Ovary (tissue), 9 donors: Measurements from ENCODE around the gene TM4SF18. TPM values are rescaled to one million over a fixed set of nuclear protein-coding genes. Genes with fewer than 3 reads are reported as not detected.

Experiments
- DNase-seq, 5 donors: peaks; one replicate each; pipeline ENCODE4 v3.0.0-alpha.2; 2019 to 2020
- H3K27ac ChIP-seq, 2 donors: fragments of 200-600 bp; one replicate each; pipeline versions ENCODE4 v1.5.1 to v1.8.0; 2019 to 2022
- H3K27me3 ChIP-seq: fragments of 200-600 bp; one replicate; pipeline ENCODE4 v1.8.0; 2022
- H3K36me3 ChIP-seq: fragments of 200-600 bp; sonication (generic); one replicate; pipeline ENCODE4 v1.5.1; 2019
- H3K4me1 ChIP-seq: one replicate; pipeline ENCODE4 v1.8.1; 2013; ENCODE audit warnings: mild to moderate bottlenecking, moderate library complexity; ENCODE audit not compliant: insufficient read depth
- H3K4me3 ChIP-seq: fragments of 200-600 bp; sonication (generic); one replicate; pipeline ENCODE4 v1.5.1; 2017
- H3K9me3 ChIP-seq, 2 donors: fragments of 200-600 bp in 1 of 2; sonication (generic) in 1 of 2; one replicate each; pipeline versions ENCODE4 v1.5.1 to v1.8.1; 2013 to 2019; ENCODE audit warnings: mild to moderate bottlenecking in 1 of 2, moderate library complexity in 1 of 2
- CTCF ChIP-seq, 3 donors: fragments of 450-650 bp in 2 of 3; fragments of 200-600 bp in 1 of 3; IDR thresholded peaks; one replicate each; pipeline versions ENCODE4 v1.5.1 to v1.8.0; 2016 to 2022; ENCODE audit warnings: antibody characterized with exemption in 3 of 3, mild to moderate bottlenecking in 1 of 3
- EP300 ChIP-seq: sonication (generic); formaldehyde crosslinking; IDR thresholded peaks from one replicate; pipeline ENCODE4 v1.6.1; 2017; ENCODE audit warnings: antibody characterized with exemption
- POLR2A ChIP-seq: fragments of 450-650 bp; IDR thresholded peaks from one replicate; pipeline ENCODE4 v1.6.1; 2017; ENCODE audit warnings: antibody characterized with exemption, mild to moderate bottlenecking, moderate library complexity
- WGBS, 3 donors: extraction: QIAGEN DNeasy Blood & Tissue Kit in 1 of 3; methylation state at CpG; one replicate each; pipeline versions ENCODE4 v1.1.5 to v1.1.7; 2013 to 2017; 5-methylcytosine and 5-hydroxymethylcytosine counted together
- intact Hi-C, 4 donors: fragments of 100-400 bp; cut with DNase I; formaldehyde crosslinking; loops; one replicate each; pipeline versions ENCODE4 v1.11.0 to v1.15.1; 2022 to 2023
- polyA plus RNA-seq, 2 donors: library from polyadenylated mRNA; stranded (reverse); fragments of 200-250 nt in 1 of 2; fragments of 350-450 nt in 1 of 2; fragmentation: Illumina TruSeq in 1 of 2; extraction: RNeasy Lipid Tissue Mini Kit (QIAGEN cat#74804) in 1 of 2; gene quantifications; one replicate each; pipeline ENCODE4 v1.2.3, GENCODE V29; 2013 to 2014
- total RNA-seq, 7 donors: library from RNA; depleted of rRNA in 2 of 7; stranded (reverse); fragments of >200 nt in 2 of 7; fragmentation: NEBNext Ultra II Directional in 3 of 7; extraction: Animal tissue kit (Norgen Biotek cat#: 25700) in 3 of 7; gene quantifications; one replicate each; pipeline versions ENCODE4 v1.1.0 to v1.2.4, GENCODE V29; 2016 to 2023
- donor health status: DM: no; HTN: no; CAD: no; lungs with moderate emphysema.
- donor health status: DM: no; HTN: no; CAD: no.
- donor health status: Bipolar disorder and iron deficiency.
- donor health status: DM: yes; HTN: yes; CAD: no.
- donor health status: DM: no; HTN: no; CAD: no.
- donor health status: DM: yes; HTN: yes; CAD: no.

TM4SF18 gene
- total and polyA plus RNA-seq, 9 donors: 2.4 to 16.3 (median 4.8) TPM

GRCh38 chr3:149378478-149379309, 45.3 kb upstream of the TM4SF18 start:
- no peaks in the 10 kb centered on the region for H3K9me3 ChIP-seq
- no peak for TF ChIP-seq POLR2A
- no peak for TF ChIP-seq CTCF (IDR thresholded peaks at IDR 0.05)
- no peak for TF ChIP-seq EP300
- no peak overlapping the region for H3K4me3 ChIP-seq
- intact Hi-C loops: no loop called here
- 93 to 96% (median 95%) methylated on average over 9 of the region's 9 CpGs for WGBS, 3 donors
- DNase-seq: no peak
- H3K27me3 ChIP-seq: no peaks in the 10 kb centered on the region
- no peaks in the 10 kb centered on the region for H3K36me3 ChIP-seq
- H3K27ac ChIP-seq: peak overlapping the region in 1 of 2 donors; percentile 36
- H3K4me1 ChIP-seq: peaks cover 8% of the 10 kb centered on the region

GRCh38 chr3:149377408-149378364, 44.2 kb upstream of the TM4SF18 start, which contains the start of gene TM4SF1:
TM4SF1 (minus strand) TSS chr3:149377649; CDS start chr3:149377547, 102 bp downstream.
- no peaks in the 10 kb centered on the region for H3K9me3 ChIP-seq
- WGBS, 3 donors: 15 to 26% (median 15%) methylated on average over 15 of the region's 15 CpGs

GRCh38 chr3:149376718-149377407, 43.4 kb upstream of the TM4SF18 start:
- 4 to 6% (median 4%) methylated on average over 8 of the region's 8 CpGs for WGBS, 3 donors
- H3K4me1 ChIP-seq: peaks cover 8% of the 10 kb centered on the region
- no peaks in the 10 kb centered on the region for H3K9me3 ChIP-seq
- peak overlapping the region; percentile 36 to 41 for H3K27ac ChIP-seq
- intact Hi-C loops: no loop called here
- H3K27me3 ChIP-seq: no peaks in the 10 kb centered on the region
- peak overlapping the region; percentile 31 for H3K4me3 ChIP-seq
- TF ChIP-seq CTCF (IDR thresholded peaks at IDR 0.05) (no peak), POLR2A (no peak), EP300 (no peak)
- peak in 1 of 5 donors; percentile 24 for DNase-seq
- H3K36me3 ChIP-seq: no peaks in the 10 kb centered on the region

More at GRCh38 chr3:149377408-149378364, 44.2 kb upstream of the TM4SF18 start, which contains the start of gene TM4SF1:
- Histone ChIP-seq H3K27me3 (no peaks in the 10 kb centered on the region), H3K4me1 (peaks cover 8% of the 10 kb centered on the region), H3K36me3 (no peaks in the 10 kb centered on the region), H3K27ac (peak within 1 kb of the TSS; percentile 36 to 41), H3K4me3 (peak within 1 kb of the TSS; percentile 31)
- DNase-seq: peak; percentile 45 to 66 (median 51)
- intact Hi-C loops: no loop called here
- TF ChIP-seq EP300 (no peak), CTCF (IDR thresholded peaks at IDR 0.05) (no peak), POLR2A (no peak)
